GM21825 (cell line): ENCODE results near the gene ZMIZ2.
"Not testable (repeated sequence)": the region's sequence is repeated elsewhere in the genome, so short reads cannot be mapped to it uniquely, and the experiment has no call there.

Experiments used
- ATAC-seq: cut with Tn5 transposase; IDR thresholded peaks from one replicate; pipeline ENCODE4 v1.9.1; 2021; ENCODE audit warnings: mild to moderate bottlenecking, moderate library complexity; ENCODE audit not compliant: unreplicated experiment

The ZMIZ2 gene

DNA sequence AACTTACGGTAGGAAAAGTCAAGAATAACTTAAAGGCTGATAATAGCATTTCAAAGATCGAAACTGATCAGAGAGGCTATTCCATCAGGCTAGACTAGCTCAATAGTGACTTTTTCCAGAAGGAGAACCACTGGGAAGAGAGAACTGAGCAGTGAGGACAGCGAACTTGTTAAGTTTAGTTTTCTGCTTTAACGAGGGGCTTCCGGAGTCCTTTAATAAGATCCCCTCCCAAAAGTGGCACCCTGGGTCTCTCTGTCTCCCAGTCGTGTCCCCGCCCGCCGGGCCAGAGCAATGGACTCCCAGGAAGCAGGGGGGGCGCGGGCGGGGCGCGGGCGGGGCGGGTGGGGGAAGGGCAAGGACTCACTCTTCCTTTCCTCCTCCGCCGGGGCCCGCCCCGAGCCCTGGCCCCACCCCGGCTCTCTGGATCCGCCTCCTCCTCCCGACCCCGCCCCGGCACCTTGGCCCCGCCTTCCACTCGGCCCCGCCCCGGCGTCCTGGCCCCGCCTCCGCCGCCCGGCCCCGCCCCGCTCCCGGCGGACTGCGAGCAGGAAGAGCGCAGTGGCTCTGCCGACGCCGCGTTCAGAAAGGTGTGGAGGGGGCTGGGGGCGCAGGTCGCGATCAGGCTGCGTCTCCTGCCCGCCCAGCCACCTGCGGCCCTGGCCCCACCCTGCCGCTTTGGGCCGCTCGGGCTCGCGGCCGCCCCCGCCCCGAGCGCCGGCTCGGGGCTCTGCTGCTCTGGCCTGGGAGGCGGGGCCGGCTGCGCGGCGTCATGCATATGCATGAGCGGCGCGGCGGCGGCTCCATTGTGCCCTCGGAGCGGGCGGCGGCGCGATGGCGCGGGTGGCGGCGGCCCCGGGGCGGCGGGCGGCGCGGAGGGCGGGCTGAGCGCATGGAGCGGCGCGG is at the start of gene ZMIZ2:
ZMIZ2 (plus strand) TSS at position 803 of the 903 bp plus-strand sequence. CDS start 7,403 bp downstream, outside the sequence.
- peak; percentile 66 for ATAC-seq

DNA sequence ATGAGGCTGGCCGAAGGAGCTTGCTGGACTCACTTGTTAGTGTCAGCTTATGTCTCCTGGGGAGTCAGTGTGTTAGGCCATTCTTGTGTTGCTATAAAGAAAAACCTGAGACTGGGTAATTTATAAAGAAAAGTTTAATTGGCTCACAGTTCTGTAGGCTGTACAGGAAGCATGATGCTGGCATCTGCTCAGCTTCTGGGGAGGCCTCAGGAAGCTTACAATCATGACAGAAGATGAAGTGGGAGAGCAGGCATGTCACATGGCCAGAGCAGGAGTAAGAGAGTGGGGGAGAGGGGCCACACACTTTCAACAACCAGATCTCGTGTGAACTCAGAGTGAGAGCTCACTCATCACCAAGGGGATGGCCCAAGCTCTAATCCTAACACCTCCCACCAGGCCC is 49.0 kb upstream of the ZMIZ2 start:
- ATAC-seq: not testable (repeated sequence)

DNA sequence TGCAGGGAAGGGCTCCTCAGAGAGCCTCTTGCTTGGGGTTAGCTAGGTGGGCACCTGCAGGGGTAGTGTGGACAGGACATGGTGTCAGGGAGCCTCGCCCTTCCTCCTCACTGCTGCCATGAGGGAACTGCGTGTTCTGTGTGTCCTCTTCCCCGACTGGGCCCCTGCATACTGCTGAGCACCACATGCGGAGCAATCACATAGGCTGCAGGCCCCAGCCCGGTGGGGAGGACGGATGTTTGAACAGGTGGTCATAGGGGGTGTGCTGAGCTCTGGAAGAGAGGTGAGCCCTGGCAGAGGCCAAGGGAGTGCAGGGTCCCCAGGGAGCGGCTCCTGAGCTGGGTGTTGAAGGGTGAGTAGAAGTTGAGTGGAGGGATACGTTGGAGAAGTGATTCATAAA is 48.3 kb upstream of the ZMIZ2 start:
- ATAC-seq: no peak

DNA sequence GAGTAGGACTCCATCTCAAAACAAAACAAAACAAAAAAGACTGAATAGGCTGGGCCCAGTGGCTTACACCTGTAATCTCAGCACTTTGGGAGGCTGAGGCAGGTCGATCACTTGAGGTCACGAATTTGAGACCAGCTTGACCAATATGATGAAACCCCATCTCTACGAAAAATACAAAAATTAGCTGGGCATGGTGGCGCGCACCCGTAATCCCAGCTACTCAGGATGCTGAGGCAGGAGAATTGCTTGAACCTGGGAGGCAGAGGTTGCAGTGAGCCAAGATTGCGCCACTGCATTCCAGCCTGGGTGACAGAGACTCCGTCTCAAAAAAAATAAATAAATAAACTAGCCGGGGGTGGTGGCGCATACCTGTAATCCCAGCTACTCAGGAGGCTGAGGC is 45.3 kb upstream of the ZMIZ2 start:
- ATAC-seq: not testable (repeated sequence)

DNA sequence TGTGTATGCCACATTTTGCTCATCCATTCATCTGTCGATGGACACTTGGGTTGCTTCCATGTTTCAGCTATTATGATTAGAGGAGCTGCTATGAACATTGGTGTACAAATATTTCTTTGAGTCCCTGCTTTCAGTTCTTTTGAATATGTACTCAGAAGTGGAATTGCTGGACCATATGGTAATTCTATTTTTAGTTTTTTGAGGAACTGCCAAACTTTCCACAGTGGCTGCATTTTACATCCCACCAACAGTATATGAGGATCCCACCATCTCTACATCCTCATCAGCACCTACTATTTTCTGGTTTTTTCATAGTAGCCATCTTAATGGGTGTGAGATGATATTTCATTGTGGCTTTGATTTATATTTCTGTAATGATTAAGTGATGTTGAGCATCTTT is 44.7 kb upstream of the ZMIZ2 start:
- no peak for ATAC-seq

GRCh38 chr7:44705434-44705833 is 43.2 kb upstream of the ZMIZ2 start:
- no peak for ATAC-seq

- ATAC-seq: no peak
Observed at GRCh38 chr7:44706788-44707557, 41.7 kb upstream of the ZMIZ2 start.

GRCh38 chr7:44707558-44708230 is 41.0 kb upstream of the ZMIZ2 start:
- ATAC-seq: no peak

DNA sequence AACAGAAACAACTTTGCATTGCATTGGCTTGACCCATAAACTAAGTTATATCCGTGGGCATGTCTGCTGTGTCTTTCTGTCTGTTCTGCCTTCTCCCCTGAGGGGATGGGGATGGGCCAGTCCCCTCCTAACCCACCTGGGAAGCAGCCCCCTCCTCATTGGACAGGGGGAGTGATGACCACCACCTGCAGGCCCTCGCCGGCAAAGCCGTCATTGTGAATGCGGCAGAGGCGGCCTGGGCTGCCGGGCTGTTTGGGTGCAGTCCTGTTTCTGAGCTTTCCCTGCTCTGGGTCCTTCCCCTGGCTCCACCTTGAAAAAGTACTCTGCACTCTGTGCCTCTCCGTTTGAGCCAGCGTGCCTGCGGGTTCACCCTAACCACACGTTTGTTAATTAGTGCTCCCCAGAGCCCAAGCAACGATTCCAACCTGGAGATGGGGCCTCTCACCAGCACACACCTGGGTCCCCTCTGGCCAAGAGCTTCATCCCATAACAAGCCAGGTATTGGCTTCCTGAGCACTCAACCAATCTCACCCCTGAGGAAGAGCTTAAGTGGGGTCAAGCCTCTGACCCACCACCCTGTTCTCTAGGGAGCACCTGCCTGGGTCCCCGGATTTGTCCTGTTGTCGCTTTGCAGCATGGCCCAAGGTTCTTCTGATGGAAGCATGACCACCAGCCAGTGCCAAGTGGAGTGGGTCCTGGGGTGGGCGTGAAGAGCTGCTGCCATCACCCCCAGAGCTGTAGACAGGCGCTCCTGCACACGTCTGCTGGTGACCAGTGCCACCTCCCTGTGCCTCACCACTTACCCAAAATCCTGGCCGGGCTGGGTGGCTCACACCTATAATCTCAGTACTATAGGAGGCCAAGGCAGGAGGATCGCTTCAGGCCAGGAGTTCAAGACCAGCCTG is 39.4 kb upstream of the ZMIZ2 start:
- no peak for ATAC-seq

DNA sequence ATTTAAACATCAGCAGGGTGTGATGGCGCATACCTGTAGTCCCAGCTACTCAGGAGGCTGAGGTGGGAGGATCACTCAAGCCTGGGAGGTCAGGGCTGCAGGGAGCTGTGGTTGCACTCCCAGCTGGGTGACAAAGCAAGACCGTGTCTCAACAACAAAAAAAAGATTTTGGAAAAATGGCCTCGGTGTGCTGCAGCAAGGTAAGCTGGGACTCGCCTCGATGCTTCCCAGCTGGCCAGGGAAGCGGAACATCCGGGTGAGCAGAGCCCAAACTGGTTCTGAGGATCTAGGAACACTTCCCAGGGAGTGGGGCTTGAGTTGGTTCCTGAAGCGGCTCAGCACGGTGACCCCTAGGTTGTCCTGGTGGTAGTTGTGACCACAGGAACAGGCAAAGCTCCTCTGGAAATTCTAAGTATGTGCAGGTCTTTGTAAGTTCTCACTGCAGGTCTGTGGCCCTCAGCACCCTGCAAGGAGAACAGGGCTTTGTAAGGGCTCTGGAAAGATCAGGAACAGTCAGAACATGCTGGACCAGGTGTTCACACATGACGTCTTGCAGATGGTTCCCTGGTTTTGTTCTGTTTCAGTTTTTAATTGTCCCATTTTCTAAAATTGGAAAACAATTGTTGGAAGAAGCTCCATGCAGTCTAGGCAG is 38.6 kb upstream of the ZMIZ2 start:
- ATAC-seq: no peak

- no peak for ATAC-seq
Observed at GRCh38 chr7:44711528-44711927, 37.1 kb upstream of the ZMIZ2 start.

- ATAC-seq: no peak
Observed at GRCh38 chr7:44712012-44712411, 36.6 kb upstream of the ZMIZ2 start.

DNA sequence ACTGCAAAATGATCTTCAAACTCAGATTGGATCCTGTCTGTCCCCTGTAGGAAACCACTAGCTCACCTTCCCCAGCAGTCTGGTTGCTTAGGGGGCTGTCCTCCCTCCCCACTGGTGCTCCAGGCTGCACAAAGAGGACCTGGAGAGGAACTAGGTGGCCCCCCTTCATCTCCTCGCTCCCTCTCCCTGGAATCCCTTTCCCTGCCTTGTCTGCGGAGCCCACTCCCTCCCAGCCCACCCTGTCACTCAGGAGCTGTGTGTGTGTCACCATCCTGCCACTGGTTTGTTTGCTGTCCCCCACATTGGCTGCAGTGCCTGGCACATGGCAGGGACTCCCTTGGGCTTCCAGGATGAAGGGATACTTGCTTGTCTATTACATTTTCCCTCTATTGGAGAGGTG is 35.5 kb upstream of the ZMIZ2 start:
- no peak for ATAC-seq

GRCh38 chr7:44713680-44714335 is 34.8 kb upstream of the ZMIZ2 start:
- ATAC-seq: no peak

GRCh38 chr7:44716205-44716604 is 32.4 kb upstream of the ZMIZ2 start:
- ATAC-seq: no peak

GRCh38 chr7:44720301-44720700 is 28.3 kb upstream of the ZMIZ2 start:
- ATAC-seq: no peak

GRCh38 chr7:44724276-44724675 is 24.4 kb upstream of the ZMIZ2 start:
- ATAC-seq: no peak

GRCh38 chr7:44726250-44726649 is 22.4 kb upstream of the ZMIZ2 start:
- ATAC-seq: not testable (repeated sequence)

DNA sequence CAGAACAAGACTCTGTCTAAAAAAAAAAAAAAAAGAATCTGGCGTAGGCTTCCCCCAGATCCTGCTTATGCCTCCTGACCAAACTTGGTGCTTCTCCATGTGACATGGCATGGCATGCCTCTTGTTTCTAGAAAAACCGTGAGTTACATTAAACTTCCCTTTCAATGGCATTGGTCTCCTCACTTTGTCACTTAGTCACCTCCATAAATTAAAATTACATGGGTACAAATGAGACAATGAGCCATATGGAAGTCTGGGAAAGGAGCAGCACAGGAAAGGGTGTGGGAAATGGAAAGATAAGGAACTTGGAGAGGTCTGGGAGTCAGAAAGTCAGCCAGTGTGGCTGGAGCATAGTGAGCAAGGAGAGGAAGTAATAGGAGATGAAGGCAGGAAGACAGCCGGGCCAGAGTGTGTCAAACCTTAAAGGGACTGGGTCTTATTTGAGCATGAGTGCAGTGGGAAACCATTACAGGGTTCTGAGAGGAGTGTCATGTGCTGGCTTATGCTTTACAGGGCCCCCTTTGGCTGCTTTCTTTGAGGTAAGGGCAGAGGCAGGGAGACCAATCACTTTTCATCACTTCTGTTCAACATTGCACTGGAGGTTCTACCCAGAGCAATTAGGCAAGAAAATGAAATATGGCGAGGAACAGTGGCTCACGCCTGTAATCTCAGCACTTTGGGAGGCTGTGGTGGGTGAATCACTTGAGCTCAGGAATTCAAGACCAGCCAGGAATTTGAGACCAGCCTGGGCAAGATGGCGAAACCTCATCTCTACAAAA is 21.3 kb upstream of the ZMIZ2 start:
- ATAC-seq: no peak
